UCSD-AML1 (cell line): ENCODE data around the gene LSS.

Experiments
- DNase-seq: peaks from one replicate; lab custom pipeline; 2025; ENCODE audit not compliant: unreplicated experiment; lab: John Stamatoyannopoulos, UW

The LSS gene

DNA sequence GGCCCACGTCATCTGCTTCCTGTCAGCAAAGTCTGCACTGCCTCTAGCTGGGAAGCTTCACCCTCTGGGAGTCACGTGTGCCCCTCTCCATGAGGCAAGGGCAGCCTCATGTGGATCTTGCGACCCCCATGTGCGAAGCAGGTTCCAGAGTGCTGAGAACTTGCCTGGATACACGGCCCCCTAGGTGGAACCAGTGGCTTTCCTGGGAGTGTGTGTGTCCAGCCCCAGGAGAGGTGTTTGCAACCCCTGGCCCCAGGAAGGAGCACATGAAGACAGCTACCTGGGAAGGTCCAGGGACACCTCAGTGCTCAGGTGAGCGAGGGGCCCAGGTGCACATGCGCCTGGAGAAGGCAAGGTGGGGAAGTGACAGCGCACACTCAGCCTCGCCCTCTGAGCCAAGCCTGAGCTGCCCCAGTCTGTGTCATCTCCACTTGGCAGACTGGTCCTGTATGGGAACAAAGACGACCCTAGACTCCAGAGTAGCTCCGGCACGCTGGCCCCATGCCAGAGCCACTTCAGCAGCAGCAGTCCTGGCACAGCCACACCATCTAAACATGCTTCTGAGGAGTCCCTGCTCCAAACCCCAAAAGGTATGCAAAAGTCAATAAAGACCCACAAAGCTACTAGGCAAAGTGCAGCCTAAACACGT, 8.9 kb downstream of the LSS start:
- DNase-seq = no peak

DNA sequence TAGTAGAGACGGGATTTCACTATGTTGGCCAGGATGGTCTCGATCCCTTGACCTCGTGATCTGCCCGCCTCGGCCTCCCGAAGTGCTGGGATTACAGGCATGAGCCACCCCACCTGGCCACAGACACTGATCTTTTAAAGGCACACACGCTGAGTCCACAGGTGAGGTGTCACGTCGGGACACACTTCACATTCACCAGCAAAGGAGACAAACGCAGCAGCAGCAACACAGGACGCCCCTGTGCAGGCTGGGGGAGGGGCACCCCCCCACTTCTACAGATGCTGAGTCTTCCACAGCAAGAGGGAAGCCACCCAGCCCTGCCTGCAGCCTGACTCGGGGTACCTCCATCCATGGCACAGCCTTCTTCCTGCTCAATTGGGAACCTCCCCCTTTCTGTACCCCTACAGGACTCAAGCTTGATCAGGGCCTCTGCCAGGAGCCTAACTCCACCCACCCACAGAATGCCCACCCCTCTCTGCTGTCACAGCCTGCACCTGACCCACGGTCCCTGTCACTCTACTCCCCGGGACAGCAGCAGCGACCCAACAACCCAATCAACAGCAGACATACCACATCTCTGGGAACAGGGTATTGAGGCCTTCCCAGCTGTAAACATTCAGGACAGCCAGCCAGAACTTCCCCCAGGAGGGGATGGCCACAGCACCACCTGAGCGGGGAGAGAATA, 9.5 kb downstream of the LSS start:
- DNase-seq = no peak

DNA sequence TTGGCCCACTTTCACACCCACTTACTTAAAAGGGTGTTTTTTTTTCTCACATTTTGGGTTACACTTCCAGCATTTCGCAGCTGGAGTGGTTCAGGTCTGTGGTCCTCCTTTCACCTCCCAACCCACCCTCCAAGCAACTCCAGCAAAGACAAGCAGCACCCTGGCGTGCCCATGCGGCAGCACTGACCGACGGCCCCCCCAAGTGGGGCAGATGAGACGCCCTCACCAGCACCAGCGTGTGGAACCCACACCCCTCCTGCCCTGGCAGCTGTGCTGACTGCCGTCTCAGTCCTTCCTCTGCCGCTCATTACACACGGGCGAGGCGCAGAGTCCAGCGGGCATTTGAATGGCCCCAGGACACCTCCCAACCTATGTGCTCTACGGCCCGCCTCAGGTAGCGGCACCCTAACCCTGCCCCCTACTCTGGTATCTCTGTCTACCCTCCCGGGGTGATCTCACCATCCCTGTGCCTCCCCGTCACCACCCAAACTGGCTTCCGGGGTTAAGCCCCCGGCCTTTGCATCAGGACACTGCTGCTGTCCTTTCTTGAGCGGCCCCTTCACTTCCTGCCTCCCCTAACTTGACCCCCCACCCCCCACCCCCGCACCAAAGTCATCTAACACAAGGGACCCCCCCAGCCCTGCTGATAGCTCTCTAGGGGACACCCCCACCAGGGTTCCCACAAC, 10.9 kb downstream of the LSS start:
- DNase-seq = no peak

DNA sequence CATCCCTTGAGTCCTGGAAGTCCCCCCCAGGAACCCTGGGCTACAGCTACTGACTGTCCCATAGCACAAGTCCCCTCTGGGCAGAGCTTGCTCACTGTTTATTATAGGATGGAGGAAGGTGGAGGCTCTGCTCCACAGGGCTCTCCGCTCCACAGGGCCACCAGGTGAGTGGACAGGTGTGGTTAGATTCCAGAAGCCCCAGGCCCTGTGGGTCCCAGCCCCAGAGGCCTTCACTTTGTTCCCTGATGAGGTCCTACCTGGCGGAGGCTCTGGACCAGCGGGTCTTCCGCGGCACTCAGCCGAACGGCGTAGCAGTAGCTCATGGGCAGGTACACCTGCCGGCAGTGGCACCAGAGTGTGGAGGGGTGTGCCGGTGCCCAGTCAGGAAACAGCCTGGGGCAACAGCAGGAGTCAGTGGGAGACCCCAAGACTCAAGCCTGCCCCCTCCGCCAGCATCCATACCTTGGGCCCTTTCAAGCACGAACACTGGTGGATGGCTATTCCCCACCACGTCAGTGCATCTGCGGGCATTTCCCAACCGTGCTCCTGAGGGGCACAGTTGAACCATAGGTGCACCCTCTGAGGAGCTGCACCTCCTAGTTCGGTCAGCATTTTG, 12.3 kb downstream of the LSS start:
- no peak for DNase-seq

DNA sequence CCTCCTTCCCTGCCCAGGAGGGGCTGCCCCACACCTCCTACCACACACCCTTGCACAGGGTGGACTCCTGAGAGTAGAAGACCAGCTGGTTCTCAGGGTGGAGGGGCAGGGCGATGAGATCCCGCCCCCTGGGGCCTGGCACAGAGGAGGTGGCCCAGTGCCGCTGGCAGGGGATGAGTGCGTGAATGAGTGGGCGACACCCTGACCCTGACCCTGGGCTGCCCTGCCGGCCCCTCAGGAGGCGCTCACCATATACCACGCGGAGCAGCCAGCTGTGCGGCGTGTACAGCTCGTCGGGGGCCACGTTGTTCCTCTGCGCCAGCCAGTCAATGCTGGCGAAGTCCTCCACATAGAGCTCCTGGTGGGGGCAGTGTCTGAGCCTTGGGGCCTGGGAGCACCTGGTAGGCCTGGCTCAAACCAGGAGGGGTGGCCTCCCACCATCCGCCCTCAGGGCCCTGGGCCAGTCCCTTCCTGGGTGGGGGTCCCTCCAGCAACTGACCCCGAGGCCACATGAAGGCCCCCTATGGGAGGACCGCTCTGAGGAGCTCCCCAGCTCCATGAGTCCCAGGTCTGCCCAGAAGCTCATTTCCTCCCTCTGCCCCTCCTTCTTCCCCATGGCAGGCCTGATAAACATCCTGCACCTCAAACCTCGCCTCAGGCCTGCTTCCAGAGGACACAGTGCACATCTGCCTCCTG, 13.0 kb downstream of the LSS start:
- no peak for DNase-seq

DNA sequence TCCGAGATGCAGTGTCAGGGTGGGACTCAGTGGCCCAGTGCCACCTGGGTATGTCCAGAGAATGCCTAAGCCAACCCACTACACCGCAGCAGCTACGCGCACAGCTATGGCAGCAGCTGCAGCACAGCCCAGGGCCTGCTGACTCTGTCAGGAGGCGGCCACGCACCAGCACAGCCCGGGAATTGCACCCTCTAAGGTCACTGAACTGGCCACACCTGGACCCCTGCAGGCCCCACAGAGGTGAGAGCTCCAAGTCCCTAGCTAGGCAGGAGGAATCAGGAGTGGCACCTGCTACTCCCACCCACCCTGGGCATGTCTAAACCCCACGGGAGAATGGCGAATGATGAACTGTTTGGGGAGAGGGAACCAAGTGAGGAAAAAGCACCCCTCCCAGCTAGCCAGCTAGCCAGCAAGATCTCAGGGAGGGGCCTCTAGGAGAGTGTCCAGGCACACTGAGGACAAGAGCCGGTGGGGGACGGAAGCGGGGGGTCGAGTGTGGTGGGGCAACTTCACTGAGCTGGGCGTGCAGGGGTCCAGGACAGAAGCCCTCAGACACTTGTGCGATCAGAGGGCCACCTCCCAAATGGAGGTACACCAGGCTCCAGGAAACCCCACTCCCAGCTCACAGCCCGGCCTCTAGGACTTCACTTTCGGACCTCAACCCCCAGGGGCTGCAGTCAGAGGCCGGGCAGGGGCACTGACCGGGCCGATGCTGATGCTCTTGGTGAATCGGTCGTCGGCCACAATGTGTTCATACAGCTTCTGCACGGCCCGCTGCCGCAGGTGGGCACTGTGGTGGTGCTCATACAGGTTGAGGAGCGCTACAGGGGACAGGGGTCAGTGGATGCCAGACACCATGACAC, 13.9 kb downstream of the LSS start:
- no peak for DNase-seq

DNA sequence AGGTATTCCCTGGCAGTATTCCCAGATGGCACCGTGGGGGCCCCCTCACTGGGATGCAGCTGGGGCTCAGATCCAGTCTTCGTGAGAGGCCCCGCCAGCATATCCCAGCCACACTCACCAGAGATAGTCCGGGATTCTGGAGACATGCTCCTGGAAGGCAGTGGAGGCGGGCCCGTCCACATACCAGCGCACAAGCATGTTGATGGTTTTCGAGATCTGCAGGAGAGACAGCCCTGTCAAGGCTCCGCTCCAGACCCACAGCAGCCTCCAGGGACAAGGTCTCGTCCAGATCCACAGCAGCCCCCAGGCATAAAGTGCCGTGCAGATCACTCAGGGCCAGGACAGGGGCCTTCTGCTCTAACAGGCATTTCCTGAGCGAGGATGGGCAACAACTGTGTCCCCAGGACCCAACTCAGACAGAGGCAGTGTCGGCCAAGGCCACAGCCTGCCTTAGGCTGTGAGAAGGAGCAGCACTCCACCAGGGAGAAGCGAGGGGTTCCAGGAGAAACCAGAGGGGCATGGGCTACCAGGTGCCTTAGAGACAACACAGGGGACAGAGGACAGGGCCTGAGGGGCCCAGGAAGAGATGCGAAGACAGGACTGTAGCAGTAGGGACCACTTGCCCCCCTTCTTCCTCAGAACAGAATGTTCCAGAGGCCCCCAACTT, 14.8 kb downstream of the LSS start:
- DNase-seq = no peak

DNA sequence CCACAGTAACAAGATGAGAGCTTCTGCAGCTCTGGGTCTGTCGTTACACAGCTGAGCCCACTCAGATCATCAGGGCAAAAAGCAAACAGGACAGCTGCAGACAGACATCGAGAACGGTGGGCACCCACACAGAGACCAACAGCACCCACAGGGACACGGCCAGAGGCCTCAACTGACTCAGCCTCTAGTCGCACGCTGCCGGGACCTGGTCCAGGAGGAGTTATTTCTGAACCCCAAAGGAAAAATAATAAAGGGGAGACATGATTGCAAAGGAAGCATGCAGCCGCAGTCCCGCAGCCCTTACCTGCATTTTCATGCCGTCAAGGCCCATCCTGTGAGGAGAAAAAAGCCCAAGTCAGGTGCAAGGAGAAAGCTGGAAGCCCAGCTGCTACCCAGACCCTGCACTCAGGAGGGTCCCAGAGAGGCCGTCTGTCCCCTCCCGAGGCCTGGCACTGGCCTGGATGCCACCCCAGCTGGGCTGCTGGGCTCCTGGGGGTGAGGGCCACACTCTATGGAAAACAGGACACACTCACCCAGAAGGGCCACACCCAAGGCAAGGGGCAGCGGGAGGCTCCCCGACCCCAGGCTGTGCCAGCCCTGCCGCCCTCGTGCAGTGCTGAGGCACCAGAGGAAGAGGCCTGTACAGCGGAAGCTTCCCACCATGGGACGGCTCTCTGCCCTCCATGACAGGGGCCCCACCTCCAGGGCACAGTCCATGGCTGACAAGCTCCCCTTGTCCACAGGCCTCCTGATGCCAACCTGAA, 15.7 kb downstream of the LSS start:
- DNase-seq = no peak

DNA sequence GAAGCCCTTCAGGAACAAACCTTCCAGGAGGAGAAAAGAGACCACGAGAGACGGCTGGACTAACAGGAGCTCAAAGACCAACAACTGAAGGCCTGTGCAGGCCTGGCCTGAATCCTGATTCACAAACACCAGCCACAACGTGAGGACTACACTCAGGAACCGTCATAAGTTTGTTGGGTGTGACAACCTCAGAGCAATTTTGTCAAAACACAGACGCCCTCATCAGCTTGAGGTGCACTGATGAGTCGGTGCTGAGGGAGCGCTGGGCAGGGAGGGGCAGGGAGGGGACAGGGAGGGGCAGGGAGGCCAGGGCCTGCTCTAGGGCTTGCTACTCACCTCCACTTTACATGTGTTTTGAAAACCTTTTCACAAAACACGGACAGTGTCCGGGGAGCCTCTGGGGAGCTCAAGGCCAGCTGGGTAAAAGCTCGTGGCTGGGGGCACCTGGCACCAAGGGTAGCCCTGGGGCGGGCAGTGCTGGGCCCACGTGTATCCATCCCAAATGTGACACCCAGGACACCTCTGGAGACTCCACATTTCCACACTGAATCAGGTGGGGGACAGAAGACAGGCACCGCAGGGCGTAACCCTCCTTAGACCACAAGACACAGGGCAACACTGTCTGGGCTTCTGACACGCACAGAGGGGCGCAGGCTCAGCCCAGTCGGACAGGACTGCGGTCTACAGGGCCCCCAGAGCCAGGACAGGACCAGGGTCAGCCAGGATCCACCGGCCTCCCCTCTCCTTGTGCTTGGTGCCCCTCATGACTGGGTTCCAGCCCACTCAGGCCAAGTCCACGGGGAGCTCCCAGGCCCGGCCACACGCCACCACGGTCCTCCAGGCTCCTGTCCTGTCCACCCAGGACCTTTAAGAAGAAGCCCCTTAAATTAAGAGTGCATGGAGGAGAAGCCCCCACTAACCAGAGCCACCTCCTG, 16.5 kb downstream of the LSS start:
- DNase-seq = no peak

DNA sequence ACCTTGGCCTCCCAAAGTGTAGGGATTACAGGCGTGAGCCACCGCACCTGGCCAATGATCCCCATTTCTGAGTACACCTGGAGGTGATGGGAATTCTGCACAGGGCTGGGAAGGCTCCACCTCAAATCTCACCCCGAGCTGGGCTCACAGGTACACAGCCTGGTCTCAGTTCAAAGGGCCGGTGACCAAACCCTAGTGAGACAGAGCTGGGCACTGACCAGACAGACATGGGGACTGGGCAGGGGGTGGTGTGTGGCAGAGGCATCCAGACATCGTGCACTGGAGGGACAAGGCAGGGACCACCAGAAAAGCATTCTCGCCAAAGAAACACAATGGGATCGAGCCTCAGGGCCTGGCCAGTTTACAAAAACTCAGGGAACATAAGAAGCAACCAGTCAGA, 17.2 kb downstream of the LSS start:
- DNase-seq = no peak

DNA sequence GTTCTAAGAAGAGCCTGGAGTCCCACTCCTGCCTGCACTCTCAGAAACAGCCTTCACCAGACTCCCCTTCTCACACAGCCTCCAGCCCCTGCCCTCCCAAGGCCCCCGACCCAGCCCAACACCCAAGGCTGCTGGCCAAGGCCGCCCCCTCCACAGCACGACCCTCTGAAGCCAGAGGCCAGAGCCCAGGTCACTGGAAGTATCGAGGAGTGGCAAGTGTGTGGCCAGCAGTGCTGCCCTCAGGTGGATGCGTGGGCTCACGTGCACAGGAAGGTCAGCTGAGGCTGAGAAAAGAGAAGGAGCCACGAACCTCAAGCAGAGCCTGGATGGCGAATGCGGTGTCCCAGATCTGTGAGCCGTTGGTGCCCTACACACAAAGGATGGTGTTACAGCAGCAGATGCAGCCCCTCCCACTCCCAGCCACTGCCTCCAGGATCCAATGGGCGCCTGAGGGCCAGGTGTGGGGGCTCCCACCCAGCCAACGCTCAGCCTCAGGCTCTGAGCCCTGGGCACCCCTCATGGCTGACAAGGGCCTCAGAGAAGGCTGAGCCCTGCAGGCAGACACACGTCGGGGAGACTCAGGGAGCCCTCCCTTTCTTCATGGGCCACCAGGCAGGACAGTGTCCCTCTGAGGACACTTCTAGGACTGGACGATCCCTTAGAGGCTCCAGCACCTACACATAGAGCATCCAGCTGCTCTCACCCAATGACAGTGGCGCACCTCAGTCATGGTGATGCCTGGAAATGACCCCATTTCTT, 18.0 kb downstream of the LSS start:
- DNase-seq = no peak

DNA sequence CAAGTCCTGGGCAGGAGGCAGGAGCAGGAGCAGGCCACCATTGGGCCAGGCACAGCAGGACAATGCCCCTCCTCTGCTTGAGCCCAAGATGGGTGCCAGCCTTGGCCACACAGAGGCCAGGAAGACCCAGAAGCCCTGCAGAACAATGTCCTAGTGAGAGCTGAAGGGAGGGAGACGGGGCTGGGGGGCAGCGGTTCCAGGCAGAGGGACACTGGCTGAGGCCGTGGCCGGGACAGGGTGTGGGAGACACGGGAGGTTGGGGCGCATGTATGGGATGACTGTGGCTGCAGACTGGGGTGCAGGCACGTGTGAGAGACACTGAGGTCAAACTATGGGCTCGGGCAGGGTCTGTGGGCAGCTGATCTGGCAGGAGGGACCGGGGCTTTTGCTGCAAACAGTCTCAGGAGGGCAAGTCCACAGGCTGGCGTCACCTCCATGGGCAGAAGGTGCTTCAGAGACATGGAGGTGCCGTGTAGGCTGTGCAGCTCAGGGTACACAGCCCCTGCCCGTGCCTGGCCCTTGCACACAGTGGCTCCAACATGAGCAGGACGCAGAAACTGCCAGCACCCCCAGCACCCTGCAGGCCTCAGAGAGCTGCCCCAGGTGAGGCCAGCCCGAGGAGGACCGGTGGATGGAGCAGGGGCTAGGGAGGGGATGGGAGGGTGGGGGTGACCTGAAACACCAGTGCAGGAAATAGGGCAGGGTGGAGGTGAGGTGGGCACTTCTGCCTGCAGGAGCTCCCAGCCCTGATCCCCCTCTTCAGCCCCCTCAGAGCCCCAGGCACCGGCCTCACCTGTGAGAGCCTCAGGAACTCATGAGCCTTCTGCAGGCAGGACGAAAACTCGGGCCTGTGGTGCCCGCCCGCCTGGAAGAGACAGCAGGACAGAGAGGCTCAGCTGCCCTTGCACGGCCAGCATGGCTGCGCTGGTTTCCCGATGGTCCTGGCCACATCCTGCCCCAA, 19.5 kb downstream of the LSS start:
- no peak for DNase-seq

DNA sequence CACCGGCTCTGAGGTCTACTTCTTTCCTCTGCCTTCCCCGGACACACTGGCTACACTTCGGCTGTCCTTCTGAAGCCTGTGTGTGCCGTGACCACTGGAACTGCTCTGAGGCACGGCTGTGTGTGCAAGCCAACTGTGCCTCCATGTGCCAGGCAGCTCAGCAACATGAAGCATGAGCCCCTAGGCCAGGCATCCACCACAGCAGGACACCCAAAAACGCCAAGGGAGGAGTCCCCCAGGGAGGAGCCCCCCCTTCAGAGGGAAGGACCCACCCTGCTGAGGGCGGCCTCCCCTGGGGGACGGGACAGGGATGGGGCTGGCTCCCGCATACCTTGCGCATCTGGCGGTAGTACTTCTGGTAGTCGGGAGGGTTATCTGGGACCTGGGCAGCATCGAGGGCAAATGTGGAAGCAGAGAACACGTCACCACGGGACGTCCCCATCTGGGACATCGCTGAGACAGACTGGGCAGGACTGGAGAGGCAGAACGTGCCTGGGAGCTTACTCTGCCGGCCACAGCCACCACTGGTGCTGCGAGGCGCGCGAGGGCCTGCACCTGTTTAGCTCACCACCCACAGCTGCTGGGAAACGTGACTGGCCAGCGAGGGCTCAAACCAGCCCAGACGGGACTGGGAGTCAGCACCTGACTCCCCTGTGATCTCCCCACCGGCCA, 20.5 kb downstream of the LSS start:
- no peak for DNase-seq

DNA sequence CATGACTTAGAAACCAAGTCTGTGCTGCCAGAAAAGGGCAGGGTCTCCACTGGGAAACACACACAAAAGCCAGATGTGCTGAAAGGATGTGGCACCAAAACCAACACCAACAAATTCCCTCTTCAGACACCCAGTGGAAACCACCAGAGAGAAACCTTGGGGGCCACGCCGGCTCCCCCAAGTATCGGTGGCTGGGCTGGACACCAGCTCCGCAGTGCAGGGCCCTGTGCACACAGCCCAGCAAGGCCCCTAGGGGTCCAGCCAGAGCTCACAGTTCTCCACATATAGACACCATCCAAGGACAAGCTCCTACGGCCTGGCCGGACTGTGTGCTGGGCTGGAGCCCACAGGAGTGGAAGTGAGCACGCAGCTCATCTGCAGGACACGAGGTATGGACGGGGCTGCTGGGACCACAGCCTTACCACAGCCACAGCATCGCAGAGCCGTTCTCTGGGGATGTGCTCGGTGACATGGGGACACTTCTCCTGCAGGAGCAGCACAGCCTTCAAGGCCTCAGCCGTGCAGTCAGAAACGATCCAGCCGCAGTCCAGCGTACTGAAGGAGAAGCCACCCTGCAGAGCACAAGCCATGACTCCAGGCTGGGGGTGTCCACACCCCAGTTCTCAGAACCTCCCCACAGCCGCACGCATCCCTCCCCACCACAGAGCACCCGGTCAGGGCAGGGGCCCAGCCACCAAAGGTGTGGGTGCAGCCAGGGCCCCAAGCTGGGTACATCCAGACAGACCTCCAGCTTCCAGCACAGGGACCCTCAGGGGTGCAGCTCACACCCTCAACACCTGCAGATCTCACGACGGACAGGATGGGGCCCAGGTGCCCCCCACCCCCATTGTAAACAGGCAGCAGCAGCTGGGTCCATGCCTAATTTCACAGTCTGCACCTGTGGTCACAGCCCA, 21.3 kb downstream of the LSS start:
- DNase-seq = no peak
